Naive B cell (primary cell): ENCODE measurements around the gene CAND2. TPM values are rescaled to one million over a fixed set of nuclear protein-coding genes. Genes with fewer than 3 reads are reported as not detected.
"Not testable (repeated sequence)": the region's sequence is repeated elsewhere in the genome, so short reads cannot be mapped to it uniquely, and the experiment has no call there.

ENCODE experiments used
- ATAC-seq, 2 donors: fragments of 150-1000 bp; cut with Tn5 transposase; 2 replicates each; pipeline ENCODE4 v1.10.0; 2021; ENCODE audit warnings: low read depth in 2 of 2, mild to moderate bottlenecking in 2 of 2, moderate library complexity in 2 of 2
- DNase-seq: peaks from one replicate; pipeline ENCODE4 v3.0.0; 2022
- H3K27ac Mint-ChIP-seq, 6 donors: one replicate each; pipeline ENCODE4 v1.8.0; 2020 to 2022; ENCODE audit warnings: mild to moderate bottlenecking in 6 of 6, mixed read lengths in 6 of 6, moderate library complexity in 5 of 6, inconsistent platforms in 2 of 6
- H3K27me3 Mint-ChIP-seq, 3 donors: one replicate each; pipeline ENCODE4 v1.8.0; 2021 to 2022; ENCODE audit warnings: mixed read lengths in 3 of 3, mild to moderate bottlenecking in 1 of 3
- H3K36me3 Mint-ChIP-seq, 2 donors: one replicate each; pipeline ENCODE4 v1.8.0; 2020 to 2022; ENCODE audit warnings: mixed read lengths in 2 of 2, inconsistent platforms in 1 of 2, mild to moderate bottlenecking in 1 of 2
- H3K4me1 Mint-ChIP-seq, 3 donors: one replicate each; pipeline ENCODE4 v1.8.0; 2020 to 2022; ENCODE audit warnings: mixed read lengths in 3 of 3, inconsistent platforms in 1 of 3, mild to moderate bottlenecking in 1 of 3, moderate library complexity in 1 of 3
- H3K4me3 Mint-ChIP-seq, 8 donors: one replicate each; pipeline ENCODE4 v1.8.0; 2020 to 2022; ENCODE audit warnings: mild to moderate bottlenecking in 8 of 8, mixed read lengths in 8 of 8, moderate library complexity in 8 of 8, inconsistent platforms in 2 of 8
- H3K9me3 Mint-ChIP-seq, 7 donors: one replicate each; pipeline ENCODE4 v1.8.0; 2020 to 2022; ENCODE audit warnings: mixed read lengths in 7 of 7, mild to moderate bottlenecking in 5 of 7, inconsistent platforms in 2 of 7, moderate library complexity in 1 of 7
- polyA plus RNA-seq, 6 donors: library from polyadenylated mRNA; unstranded; fragments of 300-500 nt; fragmentation: Illumina TruSeq; gene quantifications; one replicate each; pipeline ENCODE4 v1.2.3, GENCODE V29; 2021; ENCODE audit warnings: low read depth in 6 of 6

Gene CAND2
- polyA plus RNA-seq, 6 donors from 2014 or later: 0.12 to 0.61 (median 0.49) TPM; not detected in 1

GRCh38 chr3:12774619-12775018 is 21.9 kb upstream of the CAND2 start:
- peaks cover 0 to 17% of the 10 kb centered on the region in 2 donors for H3K36me3 Mint-ChIP-seq
- peaks cover 9 to 36% (median 11%) of the 10 kb centered on the region in 3 donors for H3K27me3 Mint-ChIP-seq
- peaks cover 9 to 14% (median 11%) of the 10 kb centered on the region in 3 donors for H3K4me1 Mint-ChIP-seq
- no peak overlapping the region for H3K4me3 Mint-ChIP-seq
- H3K9me3 Mint-ChIP-seq: peaks cover 5 to 28% (median 13%) of the 10 kb centered on the region in 7 donors
- peak overlapping the region in 2 of 6 donors; percentile 13 to 48 for H3K27ac Mint-ChIP-seq
- DNase-seq (no peak), ATAC-seq (no peak)

GRCh38 chr3:12775226-12775625 is 21.3 kb upstream of the CAND2 start:
- H3K27ac Mint-ChIP-seq: no peak overlapping the region
- ATAC-seq (no peak), DNase-seq (no peak)
- H3K4me3 Mint-ChIP-seq: no peak overlapping the region
- peaks cover 5 to 28% (median 13%) of the 10 kb centered on the region in 7 donors for H3K9me3 Mint-ChIP-seq
- H3K36me3 Mint-ChIP-seq: peaks cover 0 to 17% of the 10 kb centered on the region in 2 donors
- H3K4me1 Mint-ChIP-seq: peaks cover 9 to 14% (median 11%) of the 10 kb centered on the region in 3 donors
- H3K27me3 Mint-ChIP-seq: peaks cover 9 to 37% (median 13%) of the 10 kb centered on the region in 3 donors

GRCh38 chr3:12775970-12776369 is 20.5 kb upstream of the CAND2 start:
- Mint-ChIP-seq H3K9me3 (peaks cover 5 to 28% (median 13%) of the 10 kb centered on the region in 7 donors), H3K36me3 (peaks cover 0 to 17% of the 10 kb centered on the region in 2 donors), H3K4me1 (peaks cover 9 to 14% (median 11%) of the 10 kb centered on the region in 3 donors), H3K27me3 (peaks cover 9 to 43% (median 20%) of the 10 kb centered on the region in 3 donors)
- not testable (repeated sequence) for H3K27ac Mint-ChIP-seq, H3K4me3 Mint-ChIP-seq, DNase-seq, ATAC-seq

- peaks cover 0 to 17% of the 10 kb centered on the region in 2 donors for H3K36me3 Mint-ChIP-seq
- no peak overlapping the region for H3K4me3 Mint-ChIP-seq
- H3K27ac Mint-ChIP-seq: no peak overlapping the region
- H3K27me3 Mint-ChIP-seq: peaks cover 16 to 49% (median 26%) of the 10 kb centered on the region in 3 donors
- ATAC-seq (no peak), DNase-seq (no peak)
- peaks cover 5 to 28% (median 13%) of the 10 kb centered on the region in 7 donors for H3K9me3 Mint-ChIP-seq
- peaks cover 9 to 11% (median 10%) of the 10 kb centered on the region in 3 donors for H3K4me1 Mint-ChIP-seq
Measured at GRCh38 chr3:12777171-12777570, 19.3 kb upstream of the CAND2 start.

GRCh38 chr3:12780751-12781150 is 15.7 kb upstream of the CAND2 start:
- no peak overlapping the region for H3K4me3 Mint-ChIP-seq
- H3K27me3 Mint-ChIP-seq: peaks cover 34 to 67% (median 40%) of the 10 kb centered on the region in 3 donors

GRCh38 chr3:12782172-12782815 is 14.2 kb upstream of the CAND2 start:
- no peak for DNase-seq
- Mint-ChIP-seq H3K36me3 (no peaks in the 10 kb centered on the region), H3K4me3 (no peak overlapping the region), H3K27me3 (peaks cover 28 to 61% (median 38%) of the 10 kb centered on the region in 3 donors), H3K9me3 (no peaks in the 10 kb centered on the region), H3K4me1 (no peaks in the 10 kb centered on the region), H3K27ac (no peak overlapping the region)
- peak in 1 of 2 donors; percentile 35 for ATAC-seq

More at GRCh38 chr3:12780751-12781150, 15.7 kb upstream of the CAND2 start:
- no peaks in the 10 kb centered on the region for H3K36me3 Mint-ChIP-seq
- H3K27ac Mint-ChIP-seq: no peak overlapping the region
- no peak for ATAC-seq
- no peak for DNase-seq
- H3K4me1 Mint-ChIP-seq: no peaks in the 10 kb centered on the region
- peaks cover 0 to 3% (median 0%) of the 10 kb centered on the region in 7 donors for H3K9me3 Mint-ChIP-seq

- Mint-ChIP-seq H3K27me3 (peaks cover 29 to 52% (median 31%) of the 10 kb centered on the region in 3 donors), H3K4me1 (no peaks in the 10 kb centered on the region), H3K9me3 (no peaks in the 10 kb centered on the region), H3K36me3 (no peaks in the 10 kb centered on the region), H3K4me3 (no peak overlapping the region), H3K27ac (no peak overlapping the region)
- DNase-seq (no peak), ATAC-seq (no peak)
Measured at GRCh38 chr3:12785096-12785495, 11.4 kb upstream of the CAND2 start.

GRCh38 chr3:12787346-12787745 is 9.1 kb upstream of the CAND2 start:
- not testable (repeated sequence) for ATAC-seq, H3K27ac Mint-ChIP-seq

GRCh38 chr3:12787967-12788690 is 8.4 kb upstream of the CAND2 start:
- not testable (repeated sequence) for H3K4me1 Mint-ChIP-seq, H3K27ac Mint-ChIP-seq, H3K9me3 Mint-ChIP-seq, DNase-seq, H3K36me3 Mint-ChIP-seq, ATAC-seq, H3K4me3 Mint-ChIP-seq
- peaks cover 15 to 37% (median 16%) of the 10 kb centered on the region in 3 donors for H3K27me3 Mint-ChIP-seq

More at GRCh38 chr3:12787346-12787745, 9.1 kb upstream of the CAND2 start:
- peaks cover 15 to 38% (median 22%) of the 10 kb centered on the region in 3 donors for H3K27me3 Mint-ChIP-seq
- H3K36me3 Mint-ChIP-seq, H3K4me3 Mint-ChIP-seq, H3K4me1 Mint-ChIP-seq, H3K9me3 Mint-ChIP-seq: not testable (repeated sequence)
- DNase-seq: peak; percentile 36

- H3K27me3 Mint-ChIP-seq: peaks cover 9 to 29% (median 11%) of the 10 kb centered on the region in 3 donors
- H3K27ac Mint-ChIP-seq: no peak overlapping the region
- H3K4me1 Mint-ChIP-seq: peaks cover 0 to 9% (median 5%) of the 10 kb centered on the region in 3 donors
- DNase-seq (no peak), ATAC-seq (no peak)
- H3K9me3 Mint-ChIP-seq: peaks cover 0 to 2% (median 0%) of the 10 kb centered on the region in 7 donors
- H3K4me3 Mint-ChIP-seq: no peak overlapping the region
- no peaks in the 10 kb centered on the region for H3K36me3 Mint-ChIP-seq
Measured at GRCh38 chr3:12791430-12791829, 5.0 kb upstream of the CAND2 start.

- DNase-seq (no peak), ATAC-seq (no peak)
- H3K36me3 Mint-ChIP-seq: no peaks in the 10 kb centered on the region
- peaks cover 22 to 24% (median 24%) of the 10 kb centered on the region in 3 donors for H3K4me1 Mint-ChIP-seq
- H3K9me3 Mint-ChIP-seq: peaks cover 0 to 2% (median 0%) of the 10 kb centered on the region in 7 donors
- no peak overlapping the region for H3K27ac Mint-ChIP-seq
- peaks cover 8 to 23% (median 9%) of the 10 kb centered on the region in 3 donors for H3K27me3 Mint-ChIP-seq
- no peak overlapping the region for H3K4me3 Mint-ChIP-seq
Measured at GRCh38 chr3:12793701-12794100, 2.8 kb upstream of the CAND2 start.

- Mint-ChIP-seq H3K27ac (peak overlapping the region in 2 of 6 donors; percentile 19 to 29), H3K4me3 (peak overlapping the region; percentile 84 to 96 (median 89)), H3K4me1 (peaks cover 22 to 24% (median 24%) of the 10 kb centered on the region in 3 donors), H3K36me3 (no peaks in the 10 kb centered on the region), H3K9me3 (peaks cover 0 to 2% (median 0%) of the 10 kb centered on the region in 7 donors), H3K27me3 (peaks cover 5 to 15% (median 9%) of the 10 kb centered on the region in 3 donors)
- peak; percentile 11 to 13 for ATAC-seq
- no peak for DNase-seq
Measured at GRCh38 chr3:12797124-12797891, 828 bp downstream of the CAND2 start.
